ENCODE results near the gene RPUSD1. TPM values are rescaled to one million over a fixed set of nuclear protein-coding genes. Genes with fewer than 3 reads are reported as not detected.

The RPUSD1 gene
- total RNA-seq, 1 experiment from 2014 or later, result 72.6 TPM

DNA sequence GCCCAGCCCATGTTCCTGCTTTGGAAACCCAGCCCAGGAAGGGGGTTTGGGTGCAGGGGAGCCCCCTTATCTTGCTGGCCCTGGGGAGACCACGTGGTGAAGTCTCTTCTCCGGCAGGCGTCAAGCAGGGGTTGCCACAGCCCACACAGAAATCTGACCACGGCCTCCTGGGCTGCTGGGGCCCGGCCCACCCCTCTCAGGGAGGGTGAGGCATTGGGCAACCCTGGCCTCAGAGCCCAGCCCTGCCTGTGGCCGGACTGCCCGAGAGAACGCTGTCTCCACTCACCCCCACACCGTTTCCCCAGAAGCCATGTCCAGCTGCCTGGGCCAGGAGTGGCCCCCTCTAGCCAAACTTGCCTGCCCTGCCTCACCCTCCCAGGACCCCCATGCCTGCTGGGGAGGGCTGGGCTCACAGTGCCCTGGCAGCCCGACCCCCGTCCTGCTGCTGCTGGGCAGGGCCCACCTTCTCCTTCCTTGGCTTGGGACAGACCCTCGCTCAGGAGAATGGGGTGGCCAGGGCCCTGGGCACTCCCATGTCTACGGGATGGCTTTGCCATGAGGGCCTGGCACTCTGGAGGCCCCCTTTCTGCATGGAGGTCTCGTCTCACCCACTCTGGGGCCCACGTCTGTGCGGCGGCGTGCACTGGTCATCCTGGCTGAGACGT is 6.7 kb downstream of the RPUSD1 start:
- no peak for TF ChIP-seq EZH2 (IDR thresholded peaks at IDR 0.05; ENCODE audit: low read length, unreplicated experiment)
- no peak for TF ChIP-seq EZH2phosphoT487 (IDR thresholded peaks at IDR 0.05; ENCODE audit: borderline replicate concordance, low read length)
- TF ChIP-seq CTCF (conservative IDR thresholded peaks at IDR 0.05; ENCODE audit: low read depth, low read length), result no peak
- H3K9me3 ChIP-seq (ENCODE audit: low read length), result no peaks in the 10 kb centered on the region
- intact Hi-C loops (cut with micrococcal nuclease), result loop anchor here (5.0 to 10.0 kb wide), 2 partner anchors 39 to 67 kb away; partner anchors contain the start of genes CIAO3 and METRN
- no peak overlapping the region for H3K9ac ChIP-seq (ENCODE audit: low read length)
- H3K27ac ChIP-seq (ENCODE audit: low read length), result no peak overlapping the region
- ChIA-PET POLR2A (ENCODE audit: unreplicated experiment) (no interaction called here), CTCF (no interaction called here)
- H3K4me2 ChIP-seq (ENCODE audit: low read length), result no peak overlapping the region
- no peaks in the 10 kb centered on the region for H3K9me2 ChIP-seq (replicated peaks; ENCODE audit: low read length)
- peaks cover 13% of the 10 kb centered on the region for H3K4me1 ChIP-seq (ENCODE audit: insufficient read depth, low read length)
- H2AFZ ChIP-seq (ENCODE audit: low read length), result no peak overlapping the region
- H4K20me1 ChIP-seq (ENCODE audit: low read length), result no peaks in the 10 kb centered on the region
- DNase-seq (no peak), ATAC-seq (no peak)
- no peaks in the 10 kb centered on the region for H3K27me3 ChIP-seq (ENCODE audit: low read length)
- H3K79me2 ChIP-seq (ENCODE audit: low read length), result peaks cover 4% of the 10 kb centered on the region
- no TSS peak for BruUV-seq (replicated peaks)
- H3F3A ChIP-seq (ENCODE audit: low read length, unreplicated experiment), result no peaks in the 10 kb centered on the region
- no peaks in the 10 kb centered on the region for H3K36me3 ChIP-seq (ENCODE audit: low read depth, low read length)
- H3K4me3 ChIP-seq (ENCODE audit: low read length), result no peak overlapping the region

DNA sequence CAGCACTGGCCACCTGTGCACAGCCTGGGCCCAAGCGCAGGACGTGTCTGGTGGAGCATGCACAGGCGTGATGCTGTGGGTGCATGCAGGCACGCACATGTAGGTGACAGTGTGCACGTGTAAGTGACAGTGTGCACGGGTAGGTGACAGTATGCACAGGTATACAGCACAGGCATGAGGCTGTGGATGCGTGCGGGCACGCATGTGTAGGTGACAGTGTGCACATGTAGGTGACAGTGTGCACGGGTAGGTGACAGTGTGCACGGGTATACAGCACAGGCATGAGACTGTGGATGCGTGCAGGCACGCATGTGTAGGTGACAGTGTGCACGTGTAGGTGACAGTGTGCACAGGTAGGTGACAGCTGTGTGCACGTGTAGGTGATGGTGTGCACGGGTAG is 7.9 kb downstream of the RPUSD1 start:
- H4K20me1 ChIP-seq (ENCODE audit: low read length), result no peaks in the 10 kb centered on the region
- H3K36me3 ChIP-seq (ENCODE audit: low read depth, low read length), result no peaks in the 10 kb centered on the region
- H3K4me3 ChIP-seq (ENCODE audit: low read length), result no peak overlapping the region
- no peak overlapping the region for H3K27ac ChIP-seq (ENCODE audit: low read length)
- H3K27me3 ChIP-seq (ENCODE audit: low read length), result no peaks in the 10 kb centered on the region
- no peaks in the 10 kb centered on the region for H3K9me3 ChIP-seq (ENCODE audit: low read length)
- H3K9me2 ChIP-seq (replicated peaks; ENCODE audit: low read length), result no peaks in the 10 kb centered on the region
- intact Hi-C loops (cut with micrococcal nuclease), result loop anchor here (5.0 to 10.0 kb wide), 2 partner anchors 38 to 65 kb away; partner anchors contain the start of genes CIAO3 and METRN
- peaks cover 13% of the 10 kb centered on the region for H3K4me1 ChIP-seq (ENCODE audit: insufficient read depth, low read length)
- no peak for ATAC-seq
- H3K79me2 ChIP-seq (ENCODE audit: low read length), result no peaks in the 10 kb centered on the region
- H3F3A ChIP-seq (ENCODE audit: low read length, unreplicated experiment), result no peaks in the 10 kb centered on the region
- H2AFZ ChIP-seq (ENCODE audit: low read length), result no peak overlapping the region
- BruUV-seq (replicated peaks), result no TSS peak
- no peak for DNase-seq
- no peak overlapping the region for H3K9ac ChIP-seq (ENCODE audit: low read length)
- TF ChIP-seq EZH2 (IDR thresholded peaks at IDR 0.05; ENCODE audit: low read length, unreplicated experiment) (no peak), EZH2phosphoT487 (IDR thresholded peaks at IDR 0.05; ENCODE audit: borderline replicate concordance, low read length) (no peak), CTCF (conservative IDR thresholded peaks at IDR 0.05; ENCODE audit: low read depth, low read length) (no peak)
- CTCF ChIA-PET, result no interaction called here
- POLR2A ChIA-PET (ENCODE audit: unreplicated experiment), result no interaction called here
- no peak overlapping the region for H3K4me2 ChIP-seq (ENCODE audit: low read length)

DNA sequence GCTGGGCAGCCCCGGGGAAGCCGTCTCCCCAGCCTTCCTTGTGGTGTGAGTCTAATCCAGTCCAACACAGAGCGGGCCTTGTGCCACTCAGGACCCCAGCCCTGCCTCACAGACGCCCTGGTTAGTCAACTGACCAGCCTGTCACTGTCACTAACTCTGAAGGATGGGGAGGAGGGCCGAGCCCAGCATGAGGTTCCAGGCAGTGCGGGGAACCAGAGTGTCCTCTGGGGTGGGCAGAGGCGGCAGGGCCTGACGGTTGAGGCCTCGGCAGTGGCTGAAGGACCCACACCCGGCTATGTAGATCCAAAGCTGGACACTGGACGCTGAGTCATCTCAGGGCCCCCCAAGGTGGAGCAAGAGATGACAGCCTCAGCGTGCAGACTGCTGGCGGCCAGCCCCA is 8.6 kb downstream of the RPUSD1 start:
- POLR2A ChIA-PET (ENCODE audit: unreplicated experiment), result interaction anchor here (0.6 kb wide), 1 partner anchor 31 kb away, joined by 6 read pairs; no protein-coding TSS in a partner anchor
- no peaks in the 10 kb centered on the region for H3K9me3 ChIP-seq (ENCODE audit: low read length)
- H3K4me2 ChIP-seq (ENCODE audit: low read length), result no peak overlapping the region
- no peak overlapping the region for H3K27ac ChIP-seq (ENCODE audit: low read length)
- H3K9me2 ChIP-seq (replicated peaks; ENCODE audit: low read length), result no peaks in the 10 kb centered on the region
- H3K4me1 ChIP-seq (ENCODE audit: insufficient read depth, low read length), result peaks cover 13% of the 10 kb centered on the region
- H3K27me3 ChIP-seq (ENCODE audit: low read length), result no peaks in the 10 kb centered on the region
- no TSS peak for BruUV-seq (replicated peaks)
- TF ChIP-seq CTCF (conservative IDR thresholded peaks at IDR 0.05; ENCODE audit: low read depth, low read length) (no peak), EZH2phosphoT487 (IDR thresholded peaks at IDR 0.05; ENCODE audit: borderline replicate concordance, low read length) (no peak), EZH2 (IDR thresholded peaks at IDR 0.05; ENCODE audit: low read length, unreplicated experiment) (no peak)
- CTCF ChIA-PET, result no interaction called here
- no peak for ATAC-seq
- H3K36me3 ChIP-seq (ENCODE audit: low read depth, low read length), result no peaks in the 10 kb centered on the region
- no peak overlapping the region for H2AFZ ChIP-seq (ENCODE audit: low read length)
- intact Hi-C loops (cut with micrococcal nuclease), result no loop called here
- no peaks in the 10 kb centered on the region for H4K20me1 ChIP-seq (ENCODE audit: low read length)
- H3K4me3 ChIP-seq (ENCODE audit: low read length), result no peak overlapping the region
- H3K9ac ChIP-seq (ENCODE audit: low read length), result no peak overlapping the region
- H3K79me2 ChIP-seq (ENCODE audit: low read length), result no peaks in the 10 kb centered on the region
- H3F3A ChIP-seq (ENCODE audit: low read length, unreplicated experiment), result no peaks in the 10 kb centered on the region
- DNase-seq, result no peak

Measured in PC-3 (cell line).